SK-N-DZ (cell line): ENCODE measurements around the gene TSPAN5.
"Not testable (repeated sequence)": the region's sequence is repeated elsewhere in the genome, so short reads cannot be mapped to it uniquely, and the experiment has no call there.

Experiments used
- DNase-seq: peaks from one replicate; pipeline ENCODE4 v3.0.0-alpha.2; 2015; ENCODE audit warnings: low spot score

The TSPAN5 gene

GRCh38 chr4:98498774-98499173 lies 159.6 kb downstream of the TSPAN5 start:
- no peak for DNase-seq

- no peak for DNase-seq
Measured at GRCh38 chr4:98496152-98496845, 162.1 kb downstream of the TSPAN5 start.

- DNase-seq = no peak
Measured at GRCh38 chr4:98493296-98493695, 165.1 kb downstream of the TSPAN5 start.

GRCh38 chr4:98491899-98492559 lies 166.4 kb downstream of the TSPAN5 start:
- DNase-seq = no peak

GRCh38 chr4:98490251-98490650 lies 168.2 kb downstream of the TSPAN5 start:
- no peak for DNase-seq

- no peak for DNase-seq
Measured at GRCh38 chr4:98485816-98486345, 172.5 kb downstream of the TSPAN5 start.

GRCh38 chr4:98484031-98484430 lies 174.4 kb downstream of the TSPAN5 start:
- no peak for DNase-seq

- no peak for DNase-seq
Measured at GRCh38 chr4:98482847-98483806, 175.3 kb downstream of the TSPAN5 start.

GRCh38 chr4:98482503-98482846 lies 175.9 kb downstream of the TSPAN5 start:
- DNase-seq = no peak

- no peak for DNase-seq
Measured at GRCh38 chr4:98481167-98481566, 177.2 kb downstream of the TSPAN5 start.

GRCh38 chr4:98480535-98480934 lies 177.9 kb downstream of the TSPAN5 start:
- DNase-seq = no peak

GRCh38 chr4:98479590-98479989 lies 178.8 kb downstream of the TSPAN5 start:
- DNase-seq = not testable (repeated sequence)

- no peak for DNase-seq
Measured at GRCh38 chr4:98476891-98477290, 181.5 kb downstream of the TSPAN5 start.

GRCh38 chr4:98474408-98474844 lies 184.0 kb downstream of the TSPAN5 start:
- no peak for DNase-seq

- DNase-seq = no peak
Measured at GRCh38 chr4:98473046-98473445, 185.4 kb downstream of the TSPAN5 start.

- no peak for DNase-seq
Measured at GRCh38 chr4:98470831-98471230, 187.6 kb downstream of the TSPAN5 start.

GRCh38 chr4:98470366-98470765 lies 188.0 kb downstream of the TSPAN5 start:
- no peak for DNase-seq

- DNase-seq = no peak
Measured at GRCh38 chr4:98469771-98470170, 188.6 kb downstream of the TSPAN5 start.

- no peak for DNase-seq
Measured at GRCh38 chr4:98468709-98469108, 189.7 kb downstream of the TSPAN5 start.

- peak; percentile 82 for DNase-seq
Measured at GRCh38 chr4:98467627-98468072, 190.8 kb downstream of the TSPAN5 start.

- DNase-seq = no peak
Measured at GRCh38 chr4:98466868-98467599, 191.4 kb downstream of the TSPAN5 start.
